Pancreas (tissue), 10 donors: Measurements from ENCODE around the gene SH2B3. TPM values are rescaled to one million over a fixed set of nuclear protein-coding genes. Genes with fewer than 3 reads are reported as not detected.
A peak's percentile ranks its signal among the peaks of the same experiment; 100 is the strongest.

Source experiments
- ATAC-seq, 4 donors: fragments of 200-7000 bp; cut with Tn5 transposase; one replicate each; pipeline versions ENCODE4 v1.8.0 to v1.9.1; 2020; ENCODE audit warnings: mild to moderate bottlenecking in 4 of 4, moderate library complexity in 4 of 4
- DNase-seq, 6 donors: peaks; one replicate each; pipeline ENCODE4 v3.0.0-alpha.2; 2020
- FAIRE-seq: peaks from 2 replicates; lab custom pipeline; 2012; peaks lifted over from hg19 to GRCh38; lab: Jason Lieb, UNC
- H3K27ac ChIP-seq, 4 donors: fragments of 200-600 bp; sonication (generic); 1 replicate in 3 of 4; 2 replicates in 1 of 4; pipeline versions ENCODE4 v1.5.0 to v1.8.0; 2020
- H3K27me3 ChIP-seq, 4 donors: fragments of 200-600 bp; one replicate each; pipeline ENCODE4 v1.8.0; 2021
- H3K36me3 ChIP-seq, 3 donors: fragments of 200-600 bp; sonication (generic) in 1 of 3; one replicate each; pipeline versions ENCODE4 v1.5.0 to v1.8.0; 2020 to 2021
- H3K4me1 ChIP-seq, 3 donors: fragments of 200-600 bp; one replicate each; pipeline ENCODE4 v1.8.0; 2021
- H3K4me3 ChIP-seq, 4 donors: fragments of 200-600 bp; sonication (generic) in 2 of 4; one replicate each; pipeline versions ENCODE4 v1.5.0 to v1.8.0; 2020 to 2021
- H3K9me3 ChIP-seq, 4 donors: fragments of 200-600 bp; one replicate each; pipeline ENCODE4 v1.8.0; 2021
- whole genome bisulfite sequencing, 2 donors: extraction: QIAGEN DNeasy Blood & Tissue Kit; methylation state at CpG; one replicate each; pipeline ENCODE4 v1.1.7; 2013; 5-methylcytosine and 5-hydroxymethylcytosine counted together
- intact Hi-C, 3 donors: fragments of 100-400 bp; cut with DNase I; formaldehyde crosslinking; loops; one replicate each; pipeline versions ENCODE4 v1.11.1 to v1.14.2; 2022
- polyA plus RNA-seq, 2 donors: library from polyadenylated mRNA; stranded (reverse); fragments of 200-250 nt; gene quantifications; one replicate each; pipeline ENCODE4 v1.2.3, GENCODE V29; 2013
- total RNA-seq, 6 donors: library from RNA; stranded (reverse); fragmentation: NEBNext Ultra II Directional in 4 of 6; extraction: Animal tissue kit (Norgen Biotek cat#: 25700) in 4 of 6; gene quantifications; one replicate each; pipeline versions ENCODE4 v1.2.1 to v1.2.4, GENCODE V29; 2021 to 2023
- TF ChIP-seq, protein P1 (sequence below), 4 donors: fragments of 200-600 bp; sonication (generic) in 3 of 4; IDR thresholded peaks; one replicate each; pipeline versions ENCODE4 v1.5.0 to v1.8.0; 2021; ENCODE audit warnings: antibody characterized with exemption in 4 of 4
- donor health status: healthy with polysubstance abuse.
- donor health status: DM: no; HTN: no; CAD: no; lungs with moderate emphysema.
- donor health status: DM: no; HTN: no; CAD: no.
- donor health status: control.
- donor health status: control.
- donor health status: Bipolar disorder and iron deficiency.
- donor health status: DM: yes; HTN: yes; CAD: no.
- donor health status: DM: no; HTN: no; CAD: no.
- donor health status: DM: no; HTN: no; CAD: no.
- donor health status: DM: yes; HTN: yes; CAD: no.

Gene SH2B3
- total and polyA plus RNA-seq, 8 donors = 2.8 to 15.0 (median 6.5) TPM

DNA sequence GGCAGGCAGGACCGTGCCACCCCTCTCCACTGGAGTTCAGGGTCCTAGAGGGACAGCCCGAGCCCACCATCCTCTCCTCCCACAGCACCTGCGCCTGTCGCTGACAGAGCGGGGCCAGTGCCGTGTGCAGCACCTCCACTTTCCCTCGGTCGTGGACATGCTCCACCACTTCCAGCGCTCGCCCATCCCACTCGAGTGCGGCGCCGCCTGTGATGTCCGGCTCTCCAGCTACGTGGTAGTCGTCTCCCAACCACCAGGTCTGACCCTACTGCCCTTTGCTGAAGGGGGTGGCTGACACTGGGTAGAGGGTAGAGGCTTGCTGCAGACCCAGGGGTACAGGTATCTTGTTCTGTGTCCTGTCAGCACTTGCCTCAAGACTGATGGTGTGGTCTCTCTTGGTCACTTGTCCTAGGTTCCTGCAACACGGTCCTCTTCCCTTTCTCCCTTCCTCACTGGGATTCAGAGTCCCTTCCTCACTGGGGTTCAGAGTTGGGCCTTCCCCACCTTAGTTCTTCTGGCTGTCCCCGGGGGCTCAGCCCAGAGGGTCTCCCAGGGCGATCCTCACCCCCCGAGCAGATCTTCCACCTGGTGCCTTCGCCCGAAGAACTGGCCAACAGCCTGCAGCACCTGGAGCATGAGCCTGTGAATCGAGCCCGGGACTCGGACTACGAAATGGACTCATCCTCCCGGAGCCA lies 42.0 kb downstream of the SH2B3 start:
- TF ChIP-seq, protein P1, sequence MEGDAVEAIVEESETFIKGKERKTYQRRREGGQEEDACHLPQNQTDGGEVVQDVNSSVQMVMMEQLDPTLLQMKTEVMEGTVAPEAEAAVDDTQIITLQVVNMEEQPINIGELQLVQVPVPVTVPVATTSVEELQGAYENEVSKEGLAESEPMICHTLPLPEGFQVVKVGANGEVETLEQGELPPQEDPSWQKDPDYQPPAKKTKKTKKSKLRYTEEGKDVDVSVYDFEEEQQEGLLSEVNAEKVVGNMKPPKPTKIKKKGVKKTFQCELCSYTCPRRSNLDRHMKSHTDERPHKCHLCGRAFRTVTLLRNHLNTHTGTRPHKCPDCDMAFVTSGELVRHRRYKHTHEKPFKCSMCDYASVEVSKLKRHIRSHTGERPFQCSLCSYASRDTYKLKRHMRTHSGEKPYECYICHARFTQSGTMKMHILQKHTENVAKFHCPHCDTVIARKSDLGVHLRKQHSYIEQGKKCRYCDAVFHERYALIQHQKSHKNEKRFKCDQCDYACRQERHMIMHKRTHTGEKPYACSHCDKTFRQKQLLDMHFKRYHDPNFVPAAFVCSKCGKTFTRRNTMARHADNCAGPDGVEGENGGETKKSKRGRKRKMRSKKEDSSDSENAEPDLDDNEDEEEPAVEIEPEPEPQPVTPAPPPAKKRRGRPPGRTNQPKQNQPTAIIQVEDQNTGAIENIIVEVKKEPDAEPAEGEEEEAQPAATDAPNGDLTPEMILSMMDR (IDR thresholded peaks at IDR 0.05) = no peak
- H3K4me3 ChIP-seq = no peak overlapping the region
- H3K4me1 ChIP-seq = peaks cover 29 to 45% (median 43%) of the 10 kb centered on the region in 3 donors
- H3K9me3 ChIP-seq = no peaks in the 10 kb centered on the region
- FAIRE-seq = no peak
- peaks cover 0 to 7% (median 4%) of the 10 kb centered on the region in 3 donors for H3K36me3 ChIP-seq
- 79 to 81% methylated on average over 28 of the region's 28 CpGs for WGBS, 2 donors
- H3K27me3 ChIP-seq = no peaks in the 10 kb centered on the region
- H3K27ac ChIP-seq = no peak overlapping the region
- DNase-seq = peak in 2 of 6 donors; percentile 11 to 72
- ATAC-seq = no peak
- intact Hi-C loops = no loop called here

DNA sequence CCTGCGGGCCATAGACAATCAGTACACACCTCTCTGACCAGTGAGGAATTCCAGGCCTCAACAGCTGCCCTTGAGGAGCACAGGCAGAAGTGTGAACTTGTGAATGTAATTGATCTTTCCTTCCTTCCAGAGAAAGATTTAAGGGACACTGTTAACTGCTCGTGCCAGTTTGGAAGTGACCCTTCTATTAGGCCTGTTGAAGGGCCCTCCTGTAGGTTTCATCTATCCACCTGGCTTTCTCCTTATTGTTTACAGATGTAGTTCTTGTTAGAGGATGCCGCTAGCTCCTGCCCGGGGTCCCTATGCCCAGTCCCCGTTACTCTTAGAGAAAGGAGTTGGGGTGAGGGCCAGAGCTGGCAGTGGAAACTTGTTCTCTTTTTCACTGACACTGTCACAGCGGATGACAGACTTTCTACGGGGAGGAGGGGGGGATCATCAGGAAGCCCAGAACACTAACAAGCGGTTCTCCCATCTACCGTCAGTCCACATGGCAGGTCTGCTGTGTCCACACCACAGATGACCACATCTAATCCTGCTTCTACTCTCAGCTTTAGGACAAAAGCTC lies 42.6 kb downstream of the SH2B3 start:
- H3K9me3 ChIP-seq = no peaks in the 10 kb centered on the region
- H3K4me1 ChIP-seq = peaks cover 29 to 39% (median 38%) of the 10 kb centered on the region in 3 donors
- TF ChIP-seq, protein P1 (IDR thresholded peaks at IDR 0.05) = no peak
- WGBS, 2 donors = 64 to 73% methylated on average over 9 of the region's 9 CpGs
- intact Hi-C loops = no loop called here
- peaks cover 0 to 11% (median 6%) of the 10 kb centered on the region in 3 donors for H3K36me3 ChIP-seq
- no peak overlapping the region for H3K4me3 ChIP-seq
- H3K27me3 ChIP-seq = no peaks in the 10 kb centered on the region
- ATAC-seq = no peak
- no peak overlapping the region for H3K27ac ChIP-seq
- peak in 2 of 6 donors; percentile 1 to 7 for DNase-seq
- no peak for FAIRE-seq

DNA sequence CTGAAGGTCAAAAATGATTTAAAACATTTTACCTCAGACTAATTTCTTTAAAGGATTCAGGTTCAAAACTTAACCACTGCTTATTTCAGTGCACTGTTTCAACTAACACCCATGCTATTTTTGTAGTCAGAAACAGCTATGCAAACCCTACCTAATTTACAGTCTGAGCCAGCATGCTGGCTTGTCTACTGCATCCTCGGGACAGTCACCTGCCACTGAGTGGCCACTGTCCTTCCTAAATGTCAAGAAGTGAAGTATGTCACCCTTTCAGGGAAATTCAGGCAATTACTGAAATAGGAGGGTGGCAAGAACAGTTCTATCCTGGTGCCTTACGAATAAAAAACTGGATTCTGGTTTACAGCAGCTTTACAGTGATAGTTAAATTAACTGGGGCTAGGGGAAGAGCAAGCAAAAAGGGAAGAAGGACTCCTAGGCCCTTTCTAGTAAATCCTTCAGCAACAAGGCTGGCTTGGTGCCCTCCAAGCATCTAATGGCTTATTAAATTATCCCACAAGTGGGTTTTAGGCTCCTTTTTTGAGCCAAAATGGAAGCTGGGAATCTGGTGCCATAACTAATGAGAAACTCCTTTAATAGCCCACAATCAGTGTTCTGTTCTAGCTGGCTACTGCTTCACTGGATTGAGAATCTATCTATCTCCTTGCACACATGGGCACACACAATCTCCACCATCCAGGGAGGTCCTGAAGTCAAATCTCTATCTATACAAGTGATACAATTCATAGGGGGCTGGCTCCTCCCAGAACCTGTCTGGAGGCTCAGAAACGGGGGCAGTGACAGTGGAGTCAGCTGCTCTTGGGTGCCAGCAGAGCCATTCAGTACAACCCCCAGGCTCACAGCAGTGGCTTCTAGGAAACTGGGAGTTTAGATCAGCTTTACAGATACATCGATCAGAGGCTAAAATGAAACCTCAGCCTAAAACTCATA lies 43.4 kb downstream of the SH2B3 start:
- H3K27me3 ChIP-seq = no peaks in the 10 kb centered on the region
- H3K27ac ChIP-seq = no peak overlapping the region
- peaks cover 0 to 19% (median 14%) of the 10 kb centered on the region in 3 donors for H3K36me3 ChIP-seq
- intact Hi-C loops = no loop called here
- peaks cover 24 to 32% (median 31%) of the 10 kb centered on the region in 3 donors for H3K4me1 ChIP-seq
- no peaks in the 10 kb centered on the region for H3K9me3 ChIP-seq
- DNase-seq = peak in 1 of 6 donors; percentile 1
- FAIRE-seq = no peak
- H3K4me3 ChIP-seq = no peak overlapping the region
- 73 to 78% methylated on average over 4 of the region's 4 CpGs for WGBS, 2 donors
- no peak for ATAC-seq
- TF ChIP-seq, protein P1 (IDR thresholded peaks at IDR 0.05) = no peak

DNA sequence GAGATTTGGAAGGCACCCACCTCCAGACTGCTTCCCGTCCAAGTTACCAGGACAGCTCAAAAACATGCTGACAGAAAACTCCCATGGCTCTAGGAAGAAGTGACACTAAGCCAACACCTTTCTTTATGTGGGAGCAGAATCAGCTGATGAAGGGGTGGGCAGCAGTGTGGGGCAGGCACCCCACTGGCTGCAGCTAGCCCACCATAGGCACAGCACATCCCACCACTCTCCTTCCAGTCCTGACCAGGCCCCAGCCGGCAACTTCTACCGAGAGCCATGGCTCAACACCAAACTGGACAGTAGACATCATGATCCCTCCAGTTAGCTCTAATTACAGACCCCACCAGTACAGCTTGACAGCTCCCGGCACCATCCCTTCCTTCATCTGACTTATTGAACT lies 45.0 kb downstream of the SH2B3 start:
- Histone ChIP-seq H3K9me3 (no peaks in the 10 kb centered on the region), H3K27me3 (no peaks in the 10 kb centered on the region), H3K27ac (no peak overlapping the region), H3K4me3 (no peak overlapping the region), H3K4me1 (peaks cover 8 to 16% (median 15%) of the 10 kb centered on the region in 3 donors), H3K36me3 (peaks cover 0 to 33% (median 28%) of the 10 kb centered on the region in 3 donors)
- DNase-seq = peak in 2 of 6 donors; percentile 11 to 43
- no peak for ATAC-seq
- TF ChIP-seq, protein P1 (IDR thresholded peaks at IDR 0.05) = no peak
- WGBS, 2 donors = 77 to 83% methylated on average over 4 of the region's 4 CpGs
- FAIRE-seq = no peak
- intact Hi-C loops = loop anchor here in 2 of 3 donors (2.0 to 5.0 kb wide), 2 partner anchors 50 to 53 kb away; no protein-coding TSS in a partner anchor
